ENCODE data around the gene MYO16. TPM values are rescaled to one million over a fixed set of nuclear protein-coding genes. Genes with fewer than 3 reads are reported as not detected.

Gene MYO16
- total RNA-seq, 1 experiment from 2014 or later = 0.15 TPM

- no peaks in the 10 kb centered on the region for H3K9me3 ChIP-seq (ENCODE audit: low read length)
- H2AFZ ChIP-seq (ENCODE audit: low read length) = no peak overlapping the region
- no peaks in the 10 kb centered on the region for H3K9me2 ChIP-seq (replicated peaks; ENCODE audit: insufficient read depth, low read length)
- no peak for DNase-seq
- no peaks in the 10 kb centered on the region for H3K36me3 ChIP-seq (ENCODE audit: insufficient read depth, low read length)
- no peak overlapping the region for H3K4me3 ChIP-seq (ENCODE audit: low read length)
- no peaks in the 10 kb centered on the region for H3K27me3 ChIP-seq (ENCODE audit: low read length)
- no peak overlapping the region for H3K27ac ChIP-seq (ENCODE audit: low read length)
- peaks cover 52% of the 10 kb centered on the region for H3K4me1 ChIP-seq (ENCODE audit: low read length)
- H3K79me2 ChIP-seq (ENCODE audit: low read length) = no peaks in the 10 kb centered on the region
- no peak overlapping the region for H3K9ac ChIP-seq (ENCODE audit: low read length)
- H4K20me1 ChIP-seq (ENCODE audit: insufficient read depth, low read depth, low read length) = no peaks in the 10 kb centered on the region
- H3K4me2 ChIP-seq (ENCODE audit: low read depth, low read length, poor library complexity, severe bottlenecking) = no peak overlapping the region
Observed at GRCh38 chr13:109157275-109157674, 527.9 kb downstream of the MYO16 start.

DNA sequence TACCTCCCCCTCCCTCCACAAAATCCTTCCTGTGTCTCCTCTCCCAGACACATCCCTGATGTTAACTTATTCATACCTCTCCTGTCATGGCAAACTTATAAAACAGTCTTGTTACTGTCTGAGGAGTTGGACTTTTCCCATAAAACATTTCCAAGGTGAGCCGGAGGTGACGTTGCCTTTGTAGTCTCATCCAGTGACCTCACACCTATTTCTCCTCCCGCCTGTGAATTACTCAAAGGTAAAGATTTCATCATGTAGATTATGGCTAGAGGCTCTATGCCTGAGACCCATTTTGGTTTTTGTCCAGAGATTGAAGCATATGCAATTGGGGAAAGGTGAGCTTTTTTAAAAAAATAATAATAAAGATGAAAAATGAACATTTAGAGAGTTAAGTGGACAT is 529.0 kb downstream of the MYO16 start:
- no peaks in the 10 kb centered on the region for H3K79me2 ChIP-seq (ENCODE audit: low read length)
- H3K9me3 ChIP-seq (ENCODE audit: low read length) = no peaks in the 10 kb centered on the region
- no peaks in the 10 kb centered on the region for H3K36me3 ChIP-seq (ENCODE audit: insufficient read depth, low read length)
- H4K20me1 ChIP-seq (ENCODE audit: insufficient read depth, low read depth, low read length) = no peaks in the 10 kb centered on the region
- H2AFZ ChIP-seq (ENCODE audit: low read length) = no peak overlapping the region
- no peak overlapping the region for H3K9ac ChIP-seq (ENCODE audit: low read length)
- no peak overlapping the region for H3K4me3 ChIP-seq (ENCODE audit: low read length)
- DNase-seq = no peak
- no peak overlapping the region for H3K27ac ChIP-seq (ENCODE audit: low read length)
- no peak overlapping the region for H3K4me2 ChIP-seq (ENCODE audit: low read depth, low read length, poor library complexity, severe bottlenecking)
- H3K27me3 ChIP-seq (ENCODE audit: low read length) = no peaks in the 10 kb centered on the region
- peaks cover 63% of the 10 kb centered on the region for H3K4me1 ChIP-seq (ENCODE audit: low read length)
- no peaks in the 10 kb centered on the region for H3K9me2 ChIP-seq (replicated peaks; ENCODE audit: insufficient read depth, low read length)

DNA sequence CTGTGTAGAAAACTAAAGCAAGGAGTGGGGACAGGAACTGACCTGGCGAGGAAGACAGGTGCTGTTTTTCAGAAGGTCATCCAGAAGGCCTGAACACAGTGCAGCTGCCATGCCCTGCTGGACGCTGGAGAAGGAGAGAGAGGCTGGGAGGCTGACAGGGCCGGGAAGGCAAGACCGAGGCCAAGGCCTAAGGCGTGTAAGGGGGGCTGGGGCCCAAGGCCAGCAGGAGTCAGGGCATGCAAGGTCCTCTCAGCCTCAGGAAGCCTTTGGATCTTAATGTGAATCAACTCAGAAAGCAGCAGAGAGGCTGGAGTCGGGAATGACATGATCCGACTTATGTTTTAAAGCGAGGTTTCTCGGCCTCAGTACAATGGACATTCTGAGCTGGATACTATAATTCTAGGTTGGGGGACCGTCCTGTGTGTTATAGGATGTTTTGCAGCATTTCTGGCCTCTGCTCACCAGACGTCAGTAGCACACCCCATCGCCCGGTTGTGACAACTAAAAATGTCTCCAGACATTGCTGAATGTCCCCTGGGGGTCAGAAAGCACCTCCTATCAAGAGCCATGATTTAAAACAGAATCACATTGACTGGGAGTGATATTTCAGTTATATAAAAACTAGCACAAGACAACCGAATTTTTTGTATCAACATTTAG is 530.4 kb downstream of the MYO16 start:
- no peaks in the 10 kb centered on the region for H3K9me3 ChIP-seq (ENCODE audit: low read length)
- H3K4me3 ChIP-seq (ENCODE audit: low read length) = peak overlapping the region; percentile 51
- no peaks in the 10 kb centered on the region for H3K9me2 ChIP-seq (replicated peaks; ENCODE audit: insufficient read depth, low read length)
- H2AFZ ChIP-seq (ENCODE audit: low read length) = peak overlapping the region; percentile 90
- H3K27me3 ChIP-seq (ENCODE audit: low read length) = no peaks in the 10 kb centered on the region
- DNase-seq = peak; percentile 91
- H3K4me1 ChIP-seq (ENCODE audit: low read length) = peaks cover 66% of the 10 kb centered on the region
- peak overlapping the region; percentile 97 for H3K27ac ChIP-seq (ENCODE audit: low read length)
- no peaks in the 10 kb centered on the region for H4K20me1 ChIP-seq (ENCODE audit: insufficient read depth, low read depth, low read length)
- no peaks in the 10 kb centered on the region for H3K79me2 ChIP-seq (ENCODE audit: low read length)
- peak overlapping the region; percentile 72 for H3K4me2 ChIP-seq (ENCODE audit: low read depth, low read length, poor library complexity, severe bottlenecking)
- H3K36me3 ChIP-seq (ENCODE audit: insufficient read depth, low read length) = no peaks in the 10 kb centered on the region
- peak overlapping the region; percentile 72 for H3K9ac ChIP-seq (ENCODE audit: low read length)

DNA sequence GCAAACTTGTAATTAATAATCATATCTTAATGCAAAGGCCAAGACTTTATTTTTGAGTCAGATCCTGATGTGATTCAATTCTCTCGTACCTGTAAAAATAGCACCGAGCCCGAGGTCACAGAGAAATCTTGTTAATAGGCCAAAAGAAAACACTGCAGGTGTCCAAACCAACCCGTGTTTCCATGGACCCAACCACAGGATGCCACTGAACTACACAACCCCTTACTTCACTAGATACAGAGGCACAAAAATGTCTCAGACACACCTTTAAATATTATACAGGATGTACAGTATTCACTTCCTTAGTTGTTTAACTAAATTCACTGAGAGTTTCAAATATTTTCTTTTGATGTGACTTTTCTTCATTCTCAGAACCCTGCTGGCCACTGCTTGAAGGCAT is 530.9 kb downstream of the MYO16 start:
- H3K4me1 ChIP-seq (ENCODE audit: low read length) = peaks cover 72% of the 10 kb centered on the region
- H3K9me3 ChIP-seq (ENCODE audit: low read length) = no peaks in the 10 kb centered on the region
- no peaks in the 10 kb centered on the region for H3K79me2 ChIP-seq (ENCODE audit: low read length)
- no peaks in the 10 kb centered on the region for H3K9me2 ChIP-seq (replicated peaks; ENCODE audit: insufficient read depth, low read length)
- no peaks in the 10 kb centered on the region for H3K27me3 ChIP-seq (ENCODE audit: low read length)
- peak; percentile 76 for DNase-seq
- H3K4me3 ChIP-seq (ENCODE audit: low read length) = peak overlapping the region; percentile 51
- no peaks in the 10 kb centered on the region for H4K20me1 ChIP-seq (ENCODE audit: insufficient read depth, low read depth, low read length)
- peak overlapping the region; percentile 72 for H3K9ac ChIP-seq (ENCODE audit: low read length)
- peak overlapping the region; percentile 97 for H3K27ac ChIP-seq (ENCODE audit: low read length)
- H3K4me2 ChIP-seq (ENCODE audit: low read depth, low read length, poor library complexity, severe bottlenecking) = peak overlapping the region; percentile 72
- H2AFZ ChIP-seq (ENCODE audit: low read length) = peak overlapping the region; percentile 90
- H3K36me3 ChIP-seq (ENCODE audit: insufficient read depth, low read length) = no peaks in the 10 kb centered on the region

GRCh38 chr13:109160887-109161669 is 531.7 kb downstream of the MYO16 start:
- H2AFZ ChIP-seq (ENCODE audit: low read length) = peak overlapping the region; percentile 73
- H3K36me3 ChIP-seq (ENCODE audit: insufficient read depth, low read length) = no peaks in the 10 kb centered on the region
- no peaks in the 10 kb centered on the region for H4K20me1 ChIP-seq (ENCODE audit: insufficient read depth, low read depth, low read length)
- H3K9me2 ChIP-seq (replicated peaks; ENCODE audit: insufficient read depth, low read length) = no peaks in the 10 kb centered on the region
- H3K4me3 ChIP-seq (ENCODE audit: low read length) = peak overlapping the region; percentile 51; the same call in 1 of the 2 replicates
- peak overlapping the region; percentile 72 for H3K9ac ChIP-seq (ENCODE audit: low read length)
- peak; percentile 58 for DNase-seq
- no peaks in the 10 kb centered on the region for H3K9me3 ChIP-seq (ENCODE audit: low read length)
- peaks cover 79% of the 10 kb centered on the region for H3K4me1 ChIP-seq (ENCODE audit: low read length)
- H3K79me2 ChIP-seq (ENCODE audit: low read length) = no peaks in the 10 kb centered on the region
- peak overlapping the region; percentile 97 for H3K27ac ChIP-seq (ENCODE audit: low read length)
- peak overlapping the region; percentile 72 for H3K4me2 ChIP-seq (ENCODE audit: low read depth, low read length, poor library complexity, severe bottlenecking)
- no peaks in the 10 kb centered on the region for H3K27me3 ChIP-seq (ENCODE audit: low read length)

DNA sequence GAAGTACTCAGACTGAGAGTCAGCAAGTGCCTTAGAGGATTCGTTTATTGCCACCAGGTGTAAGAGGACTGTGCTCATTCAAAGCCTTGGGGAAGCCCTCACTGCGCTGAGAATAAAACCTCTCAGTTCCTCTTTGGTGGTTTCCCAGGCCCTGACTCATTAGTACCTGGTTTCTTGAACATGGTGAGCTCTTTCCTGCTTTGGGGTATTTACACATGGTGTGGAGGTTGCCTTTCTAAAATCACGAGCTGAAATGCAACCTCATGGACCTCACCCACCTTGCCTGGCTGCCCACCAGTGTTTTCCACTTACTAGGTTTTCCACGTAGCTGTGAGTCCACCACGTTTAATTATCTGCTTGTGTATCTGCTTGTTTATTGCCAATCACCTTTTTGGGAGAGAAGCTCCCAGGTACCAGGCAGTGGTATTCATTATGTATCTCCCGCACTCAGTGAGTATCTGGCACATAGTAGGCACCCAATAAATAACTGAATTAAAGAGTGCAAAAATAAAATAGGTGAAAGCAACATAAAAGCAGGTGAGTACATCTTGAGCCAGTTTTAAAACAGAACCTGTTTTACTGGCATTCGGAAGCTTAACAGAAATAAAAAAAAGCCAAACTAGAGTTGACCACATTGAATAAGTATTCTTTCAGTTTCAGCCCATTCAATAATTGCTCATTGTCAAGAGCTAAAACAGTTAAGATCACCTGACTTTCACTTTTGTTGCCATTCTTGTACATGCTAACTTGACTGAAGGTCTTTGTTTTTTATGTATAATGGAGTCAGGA is 533.0 kb downstream of the MYO16 start:
- peak; percentile 97 for DNase-seq
- Histone ChIP-seq H3K36me3 (ENCODE audit: insufficient read depth, low read length) (no peaks in the 10 kb centered on the region), H3K4me2 (ENCODE audit: low read depth, low read length, poor library complexity, severe bottlenecking) (peak overlapping the region; percentile 72), H3K9me3 (ENCODE audit: low read length) (no peaks in the 10 kb centered on the region), H2AFZ (ENCODE audit: low read length) (peak overlapping the region; percentile 49; the same call in 1 of the 2 replicates), H3K27me3 (ENCODE audit: low read length) (no peaks in the 10 kb centered on the region), H3K4me1 (ENCODE audit: low read length) (peaks cover 93% of the 10 kb centered on the region), H3K27ac (ENCODE audit: low read length) (peak overlapping the region; percentile 97), H3K4me3 (ENCODE audit: low read length) (peak overlapping the region; percentile 54), H3K79me2 (ENCODE audit: low read length) (no peaks in the 10 kb centered on the region), H3K9ac (ENCODE audit: low read length) (peak overlapping the region; percentile 67), H3K9me2 (replicated peaks; ENCODE audit: insufficient read depth, low read length) (no peaks in the 10 kb centered on the region), H4K20me1 (ENCODE audit: insufficient read depth, low read depth, low read length) (no peaks in the 10 kb centered on the region)

- Histone ChIP-seq H3K27me3 (ENCODE audit: low read length) (no peaks in the 10 kb centered on the region), H3K36me3 (ENCODE audit: insufficient read depth, low read length) (no peaks in the 10 kb centered on the region), H3K9me3 (ENCODE audit: low read length) (no peaks in the 10 kb centered on the region), H3K4me3 (ENCODE audit: low read length) (peak overlapping the region; percentile 54), H3K9me2 (replicated peaks; ENCODE audit: insufficient read depth, low read length) (no peaks in the 10 kb centered on the region), H3K4me1 (ENCODE audit: low read length) (peaks cover 97% of the 10 kb centered on the region), H3K27ac (ENCODE audit: low read length) (peak overlapping the region; percentile 97), H3K9ac (ENCODE audit: low read length) (peak overlapping the region; percentile 67), H4K20me1 (ENCODE audit: insufficient read depth, low read depth, low read length) (no peaks in the 10 kb centered on the region), H3K4me2 (ENCODE audit: low read depth, low read length, poor library complexity, severe bottlenecking) (peak overlapping the region; percentile 72), H3K79me2 (ENCODE audit: low read length) (no peaks in the 10 kb centered on the region), H2AFZ (ENCODE audit: low read length) (peak overlapping the region; percentile 49; the same call in 1 of the 2 replicates)
- peak; percentile 60 for DNase-seq
Observed at GRCh38 chr13:109163037-109163379, 533.6 kb downstream of the MYO16 start.

Measured in Karpas-422 (cell line).